Ovary (tissue), 3 donors: Measurements from ENCODE around the gene LDLRAD4.

Source experiments
- EP300 ChIP-seq: sonication (generic); formaldehyde crosslinking; IDR thresholded peaks from one replicate; pipeline ENCODE4 v1.6.1; 2017; ENCODE audit warnings: antibody characterized with exemption
- TF ChIP-seq, protein P1 (sequence below), 3 donors: fragments of 450-650 bp in 2 of 3; fragments of 200-600 bp in 1 of 3; IDR thresholded peaks; one replicate each; pipeline versions ENCODE4 v1.5.1 to v1.8.0; 2016 to 2022; ENCODE audit warnings: antibody characterized with exemption in 3 of 3, mild to moderate bottlenecking in 1 of 3
- donor health status: DM: no; HTN: no; CAD: no.

- TF ChIP-seq, protein P1, sequence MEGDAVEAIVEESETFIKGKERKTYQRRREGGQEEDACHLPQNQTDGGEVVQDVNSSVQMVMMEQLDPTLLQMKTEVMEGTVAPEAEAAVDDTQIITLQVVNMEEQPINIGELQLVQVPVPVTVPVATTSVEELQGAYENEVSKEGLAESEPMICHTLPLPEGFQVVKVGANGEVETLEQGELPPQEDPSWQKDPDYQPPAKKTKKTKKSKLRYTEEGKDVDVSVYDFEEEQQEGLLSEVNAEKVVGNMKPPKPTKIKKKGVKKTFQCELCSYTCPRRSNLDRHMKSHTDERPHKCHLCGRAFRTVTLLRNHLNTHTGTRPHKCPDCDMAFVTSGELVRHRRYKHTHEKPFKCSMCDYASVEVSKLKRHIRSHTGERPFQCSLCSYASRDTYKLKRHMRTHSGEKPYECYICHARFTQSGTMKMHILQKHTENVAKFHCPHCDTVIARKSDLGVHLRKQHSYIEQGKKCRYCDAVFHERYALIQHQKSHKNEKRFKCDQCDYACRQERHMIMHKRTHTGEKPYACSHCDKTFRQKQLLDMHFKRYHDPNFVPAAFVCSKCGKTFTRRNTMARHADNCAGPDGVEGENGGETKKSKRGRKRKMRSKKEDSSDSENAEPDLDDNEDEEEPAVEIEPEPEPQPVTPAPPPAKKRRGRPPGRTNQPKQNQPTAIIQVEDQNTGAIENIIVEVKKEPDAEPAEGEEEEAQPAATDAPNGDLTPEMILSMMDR (IDR thresholded peaks at IDR 0.05), result no peak
- no peak for TF ChIP-seq EP300
Measured at GRCh38 chr18:13616525-13617035, 398.0 kb downstream of the LDLRAD4 start.
